Stimulated activated CD4-positive, alpha-beta T cell treated with anti-CD3 and anti-CD28 coated beads, TNF-alpha, amount 100 ng/mL, for 4 hours (primary cell): ENCODE results near the gene ELN.
A peak's percentile ranks its signal among the peaks of the same experiment; 100 is the strongest.

Experiments
- DNase-seq, 3 experiments: peaks; one replicate each; pipeline ENCODE4 v3.0.0-alpha.2; 2020; ENCODE audit warnings: low read depth in 3 of 3

Gene ELN

GRCh38 chr7:74093671-74094223 is 65.8 kb downstream of the ELN start:
- DNase-seq = no peak

- peak; percentile 45 to 56 (median 46) for DNase-seq
Measured at GRCh38 chr7:74094224-74095101, 66.5 kb downstream of the ELN start.

GRCh38 chr7:74095135-74095534 is 67.2 kb downstream of the ELN start:
- no peak for DNase-seq

- DNase-seq = no peak
Measured at GRCh38 chr7:74097937-74098614, 70.1 kb downstream of the ELN start.

GRCh38 chr7:74099031-74099430 is 71.1 kb downstream of the ELN start:
- no peak for DNase-seq

GRCh38 chr7:74101061-74101681 is 73.2 kb downstream of the ELN start:
- no peak for DNase-seq

GRCh38 chr7:74103219-74103772 is 75.3 kb downstream of the ELN start:
- no peak for DNase-seq

GRCh38 chr7:74104702-74105101 is 76.7 kb downstream of the ELN start:
- DNase-seq = no peak

GRCh38 chr7:74105992-74106391 is 78.0 kb downstream of the ELN start:
- DNase-seq = no peak

GRCh38 chr7:74106846-74107245 is 78.9 kb downstream of the ELN start:
- DNase-seq = no peak

- DNase-seq = no peak
Measured at GRCh38 chr7:74115326-74115725, 87.4 kb downstream of the ELN start.

GRCh38 chr7:74116356-74116755 is 88.4 kb downstream of the ELN start:
- no peak for DNase-seq
